ENCODE measurements around the gene OSCP1. TPM values are rescaled to one million over a fixed set of nuclear protein-coding genes. Genes with fewer than 3 reads are reported as not detected.
A peak's percentile ranks its signal among the peaks of the same experiment; 100 is the strongest.

Gene OSCP1
- total and polyA plus RNA-seq, 9 donors: 9.1 to 27.7 (median 12.2) TPM

GRCh38 chr1:36389999-36390398, 60.3 kb downstream of the OSCP1 start:
- TF ChIP-seq EP300 (IDR thresholded peaks at IDR 0.05): no peak
- no peak for TF ChIP-seq POLR2A (IDR thresholded peaks at IDR 0.05)
- TF ChIP-seq, protein P1, sequence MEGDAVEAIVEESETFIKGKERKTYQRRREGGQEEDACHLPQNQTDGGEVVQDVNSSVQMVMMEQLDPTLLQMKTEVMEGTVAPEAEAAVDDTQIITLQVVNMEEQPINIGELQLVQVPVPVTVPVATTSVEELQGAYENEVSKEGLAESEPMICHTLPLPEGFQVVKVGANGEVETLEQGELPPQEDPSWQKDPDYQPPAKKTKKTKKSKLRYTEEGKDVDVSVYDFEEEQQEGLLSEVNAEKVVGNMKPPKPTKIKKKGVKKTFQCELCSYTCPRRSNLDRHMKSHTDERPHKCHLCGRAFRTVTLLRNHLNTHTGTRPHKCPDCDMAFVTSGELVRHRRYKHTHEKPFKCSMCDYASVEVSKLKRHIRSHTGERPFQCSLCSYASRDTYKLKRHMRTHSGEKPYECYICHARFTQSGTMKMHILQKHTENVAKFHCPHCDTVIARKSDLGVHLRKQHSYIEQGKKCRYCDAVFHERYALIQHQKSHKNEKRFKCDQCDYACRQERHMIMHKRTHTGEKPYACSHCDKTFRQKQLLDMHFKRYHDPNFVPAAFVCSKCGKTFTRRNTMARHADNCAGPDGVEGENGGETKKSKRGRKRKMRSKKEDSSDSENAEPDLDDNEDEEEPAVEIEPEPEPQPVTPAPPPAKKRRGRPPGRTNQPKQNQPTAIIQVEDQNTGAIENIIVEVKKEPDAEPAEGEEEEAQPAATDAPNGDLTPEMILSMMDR (IDR thresholded peaks at IDR 0.05): no peak
- Histone ChIP-seq H3K27me3 (no peaks in the 10 kb centered on the region), H3K27ac (no peak overlapping the region), H3K9me3 (no peaks in the 10 kb centered on the region), H3K4me3 (no peak overlapping the region), H3K36me3 (no peaks in the 10 kb centered on the region), H3K4me1 (ENCODE audit: insufficient read depth) (peaks cover 4% of the 10 kb centered on the region)
- intact Hi-C loops (cut with DNase I): loop anchor here in 1 of 4 donors (5.0 kb wide), 1 partner anchor 68 kb away; the partner anchor contains the start of gene EVA1B
- WGBS, 3 donors: 94 to 100% (median 96%) methylated on average over 1 of the region's 1 CpG
- no peak for DNase-seq

DNA sequence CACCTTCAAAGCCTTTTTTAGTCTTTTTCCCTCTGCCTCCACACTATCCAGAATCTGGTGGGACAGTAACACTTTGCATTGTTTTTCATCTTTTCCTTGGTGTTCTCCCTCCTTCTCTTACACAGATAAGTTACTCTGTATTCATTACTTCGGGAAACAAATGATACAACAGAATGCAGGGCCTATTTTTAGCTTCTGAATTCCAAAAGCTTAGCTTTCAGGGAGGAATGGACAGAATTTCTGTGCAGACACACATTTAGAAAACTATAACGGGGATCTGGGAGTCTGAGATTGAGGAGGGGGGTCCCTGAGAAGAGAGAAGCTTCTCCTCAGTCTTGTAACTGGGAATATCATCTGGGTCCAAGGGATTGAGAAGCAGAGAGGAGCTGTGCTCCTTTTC, 61.0 kb downstream of the OSCP1 start:
- intact Hi-C loops (cut with DNase I): loop anchor here in 1 of 4 donors (5.0 kb wide), 1 partner anchor 67 kb away; the partner anchor contains the start of gene EVA1B
- TF ChIP-seq, protein P1 (IDR thresholded peaks at IDR 0.05): no peak
- TF ChIP-seq POLR2A (IDR thresholded peaks at IDR 0.05): no peak
- no peak for TF ChIP-seq EP300 (IDR thresholded peaks at IDR 0.05)
- Histone ChIP-seq H3K9me3 (no peaks in the 10 kb centered on the region), H3K4me1 (ENCODE audit: insufficient read depth) (peaks cover 8% of the 10 kb centered on the region), H3K27ac (peak overlapping the region; percentile 23 to 42), H3K27me3 (no peaks in the 10 kb centered on the region), H3K4me3 (no peak overlapping the region), H3K36me3 (no peaks in the 10 kb centered on the region)
- 10 to 24% (median 23%) methylated on average over 2 of the region's 2 CpGs for WGBS, 3 donors
- DNase-seq: no peak

DNA sequence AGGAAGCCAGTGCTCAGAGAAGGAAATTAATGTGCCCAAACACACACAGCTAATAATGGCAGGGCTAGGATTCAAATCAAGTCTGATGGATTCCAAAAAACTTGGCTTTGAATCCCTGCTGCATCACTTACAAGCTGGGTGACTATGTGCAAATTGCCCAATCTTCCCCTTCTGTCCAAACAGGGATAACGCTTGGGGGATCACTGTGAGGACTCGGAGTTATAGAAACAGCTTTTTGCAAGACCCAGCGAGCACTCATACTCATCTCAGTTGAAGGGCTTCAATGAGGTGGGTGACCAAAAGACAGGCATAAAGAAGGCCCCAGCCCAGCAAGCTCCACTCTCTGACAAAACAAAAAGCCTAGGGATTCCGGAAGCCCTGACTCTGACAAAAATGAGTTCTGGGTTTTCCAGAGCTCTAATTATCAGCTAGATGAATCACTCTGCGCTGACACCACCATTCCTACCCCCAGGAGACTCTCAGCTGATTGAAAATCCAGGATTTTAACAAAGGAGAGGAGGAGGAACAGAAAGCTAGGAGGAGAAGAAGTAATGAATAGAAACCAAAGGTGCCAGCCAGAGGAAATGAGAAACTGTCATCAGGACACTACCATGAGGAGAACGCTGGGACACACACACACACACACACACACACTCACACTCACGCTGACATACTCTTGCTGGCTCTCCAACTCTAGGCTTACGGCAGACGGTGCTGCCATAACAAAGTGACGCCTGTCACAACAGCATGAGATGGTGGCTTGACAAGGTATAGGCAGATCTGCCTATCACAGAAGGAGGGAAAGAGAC, 62.9 kb downstream of the OSCP1 start:
- peak overlapping the region; percentile 9 for H3K4me3 ChIP-seq
- peak in 1 of 5 donors; percentile 69 for DNase-seq
- H3K27ac ChIP-seq: peak overlapping the region; percentile 69 to 90

More for the DNA sequence above, 62.9 kb downstream of the OSCP1 start:
- TF ChIP-seq POLR2A (IDR thresholded peaks at IDR 0.05): no peak
- TF ChIP-seq, protein P1 (IDR thresholded peaks at IDR 0.05): no peak
- TF ChIP-seq EP300 (IDR thresholded peaks at IDR 0.05): peak; percentile 60
- peaks cover 14% of the 10 kb centered on the region for H3K4me1 ChIP-seq (ENCODE audit: insufficient read depth)
- no peaks in the 10 kb centered on the region for H3K36me3 ChIP-seq
- H3K27me3 ChIP-seq: no peaks in the 10 kb centered on the region
- no peaks in the 10 kb centered on the region for H3K9me3 ChIP-seq
- 61 to 71% (median 62%) methylated on average over 10 of the region's 10 CpGs for WGBS, 3 donors
- intact Hi-C loops (cut with DNase I): loop anchor here in 1 of 4 donors (5.0 kb wide), 1 partner anchor 65 kb away; the partner anchor contains the start of gene EVA1B
